HCT116 (cell line): ENCODE data around the gene CRYBG3. TPM values are rescaled to one million over a fixed set of nuclear protein-coding genes. Genes with fewer than 3 reads are reported as not detected.

Source experiments
- ATAC-seq: fragments of 200-7000 bp; cut with Tn5 transposase; 2 replicates; pipeline ENCODE4 v1.9.1; 2020; ENCODE audit warnings: mild to moderate bottlenecking, moderate library complexity
- BruUV-seq: library from RNA; stranded (reverse); fragments of 400-500 nt; replicated peaks from 2 replicates; lab custom pipeline; 2021; lab: Mats Ljungman, UMichigan
- CTCF ChIA-PET: fragments of 300-600 bp; sonication (Branson Sonifier 250); formaldehyde crosslinking; loops from one replicate; lab custom pipeline; 2021; ENCODE audit warnings: antibody characterized with exemption; lab: Charles Lee
- POLR2A ChIA-PET: fragments of 300-600, 350-600 bp; sonication (Branson Sonifier 250); formaldehyde crosslinking; loops from one replicate; lab custom pipeline; 2021; ENCODE audit warnings: antibody characterized with exemption; lab: Charles Lee
- RAD21 ChIA-PET, 2 experiments: fragments of 300-600 bp; sonication (Branson Sonifier 250); formaldehyde crosslinking; loops; one replicate each; lab custom pipeline; 2023; ENCODE audit warnings: low total read pairs in 2 of 2; ENCODE audit not compliant: uncharacterized antibody in 2 of 2, unreplicated experiment in 2 of 2, low non-redundant PET in 1 of 2; lab: Charles Lee
- DNase-seq: peaks from one replicate; pipeline ENCODE4 v3.0.0-alpha.2; 2010; ENCODE audit warnings: low read depth, low spot score
- H2AFZ ChIP-seq: fragments of 200-600 bp; shearing (Covaris generic), sonication (generic); 2 replicates; pipeline ENCODE4 v1.6.1; 2017; ENCODE audit warnings: low read depth, mixed run types, mixed read lengths, antibody characterized with exemption, low read length; ENCODE audit not compliant: poor library complexity, severe bottlenecking
- H3K27ac ChIP-seq: 2 replicates; pipeline ENCODE4 v1.5.1; 2012; ENCODE audit warnings: low read depth, low read length
- H3K27me3 ChIP-seq: fragments of 200-600 bp; sonication (generic); 2 replicates; pipeline ENCODE4 v1.6.1; 2016; ENCODE audit warnings: mixed run types, low read length, mixed read lengths; ENCODE audit not compliant: insufficient read depth
- H3K36me3 ChIP-seq, 2 experiments: fragments of 200-500 bp in 1 of 2; fragments of 200-600 bp in 1 of 2; sonication (Bioruptor generic) in 1 of 2; sonication (generic) in 1 of 2; 2 replicates each; pipeline versions ENCODE4 v1.5.1 to v1.6.1; 2014 to 2016; ENCODE audit warnings: low read length in 2 of 2, inconsistent platforms in 1 of 2, mixed read lengths in 1 of 2, mixed run types in 1 of 2; ENCODE audit not compliant: insufficient read depth in 2 of 2, control insufficient read depth in 1 of 2
- H3K4me1 ChIP-seq, 2 experiments: fragments of 200-600 bp in 1 of 2; sonication (generic) in 1 of 2; 2 replicates each; pipeline versions ENCODE4 v1.5.1 to v1.6.1; 2012 to 2017; ENCODE audit warnings: low read length in 2 of 2, inconsistent platforms in 1 of 2, mild to moderate bottlenecking in 1 of 2, mixed read lengths in 1 of 2, mixed run types in 1 of 2, moderate library complexity in 1 of 2; ENCODE audit not compliant: insufficient read depth in 2 of 2, control insufficient read depth in 1 of 2
- H3K4me2 ChIP-seq: fragments of 200-600 bp; sonication (generic); 2 replicates; pipeline ENCODE4 v1.6.1; 2017; ENCODE audit warnings: mixed run types, low read length, mixed read lengths
- H3K4me3 ChIP-seq, 2 experiments: fragments of 200-600 bp in 1 of 2; sonication (generic) in 1 of 2; replicated peaks in 1 of 2; 2 replicates each; pipeline ENCODE4 v1.5.1; 2011 to 2016; ENCODE audit warnings: low read length in 2 of 2, control low read depth in 1 of 2, low read depth in 1 of 2, mild to moderate bottlenecking in 1 of 2, mixed read lengths in 1 of 2, mixed run types in 1 of 2
- H3K79me2 ChIP-seq: fragments of 200-600 bp; sonication (generic); 2 replicates; pipeline ENCODE4 v1.6.1; 2017; ENCODE audit warnings: mild to moderate bottlenecking, mixed run types, low read length, moderate library complexity, mixed read lengths; ENCODE audit not compliant: insufficient read depth
- H3K9ac ChIP-seq: fragments of 200-600 bp; sonication (generic); 2 replicates; pipeline ENCODE4 v1.6.1; 2016; ENCODE audit warnings: low read length, mixed read lengths
- H3K9me2 ChIP-seq: fragments of 200-600 bp; sonication (generic), shearing (Covaris generic); 2 replicates; pipeline ENCODE4 v1.6.1; 2017; ENCODE audit warnings: mixed run types, mild to moderate bottlenecking, moderate library complexity; ENCODE audit not compliant: insufficient read depth
- H3K9me3 ChIP-seq, 2 experiments: fragments of 200-500 bp in 1 of 2; fragments of 200-600 bp in 1 of 2; sonication (Bioruptor generic) in 1 of 2; sonication (generic) in 1 of 2; 2 replicates each; pipeline ENCODE4 v1.6.1; 2014 to 2017; ENCODE audit warnings: low read length in 2 of 2, mixed read lengths in 2 of 2, inconsistent platforms in 1 of 2, low read depth in 1 of 2, mild to moderate bottlenecking in 1 of 2, mixed run types in 1 of 2, moderate library complexity in 1 of 2; ENCODE audit not compliant: control insufficient read depth in 1 of 2, insufficient read depth in 1 of 2
- H4K20me1 ChIP-seq: fragments of 200-600 bp; sonication (generic), shearing (Covaris generic); 2 replicates; pipeline ENCODE4 v1.6.1; 2017; ENCODE audit warnings: mixed run types, mild to moderate bottlenecking, moderate library complexity; ENCODE audit not compliant: insufficient read depth
- ATF3 ChIP-seq: IDR thresholded peaks from 2 replicates; pipeline ENCODE4 v1.6.1; 2012
- EGR1 ChIP-seq: IDR thresholded peaks from 2 replicates; pipeline ENCODE4 v1.6.1; 2012; ENCODE audit warnings: low read depth
- JUND ChIP-seq: IDR thresholded peaks from 2 replicates; pipeline ENCODE4 v1.6.1; 2012
- MAX ChIP-seq: IDR thresholded peaks from 2 replicates; pipeline ENCODE4 v1.6.1; 2012
- POLR2A ChIP-seq: IDR thresholded peaks from 2 replicates; pipeline ENCODE4 v1.7.0; 2011; ENCODE audit warnings: borderline replicate concordance; ENCODE audit not compliant: insufficient read depth, insufficient read length; ENCODE audit errors: extremely low read depth
- POLR2AphosphoS5 ChIP-seq: IDR thresholded peaks from 2 replicates; pipeline ENCODE4 v1.6.1; 2011; ENCODE audit warnings: mild to moderate bottlenecking, low read depth, low read length, moderate library complexity
- RAD21 ChIP-seq: IDR thresholded peaks from 2 replicates; pipeline ENCODE4 v1.6.1; 2012; ENCODE audit warnings: low read depth, mild to moderate bottlenecking
- REST ChIP-seq: IDR thresholded peaks from 2 replicates; pipeline ENCODE4 v1.6.1; 2012; ENCODE audit warnings: low read depth
- SIN3A ChIP-seq: IDR thresholded peaks from 2 replicates; pipeline ENCODE4 v1.6.1; 2012; ENCODE audit warnings: low read depth
- SP1 ChIP-seq: IDR thresholded peaks from 2 replicates; pipeline ENCODE4 v1.6.1; 2012; ENCODE audit warnings: low read depth
- ZNF274 ChIP-seq: fragments of 200-500 bp; sonication (Bioruptor generic); IDR thresholded peaks from 2 replicates; pipeline ENCODE4 v1.6.1; 2014; ENCODE audit warnings: mild to moderate bottlenecking, low read depth, low read length, inconsistent platforms
- intact Hi-C: fragments of 100-400 bp; cut with micrococcal nuclease; formaldehyde crosslinking; loops from 2 replicates; pipeline ENCODE4 v1.10.0; 2022
- total RNA-seq: library from RNA; stranded (reverse); gene quantifications from one replicate; pipeline ENCODE4 v1.2.1, GENCODE V29; 2021; ENCODE audit not compliant: unreplicated experiment

Gene CRYBG3
- total RNA-seq, 1 experiment from 2014 or later, result 7.5 TPM

DNA sequence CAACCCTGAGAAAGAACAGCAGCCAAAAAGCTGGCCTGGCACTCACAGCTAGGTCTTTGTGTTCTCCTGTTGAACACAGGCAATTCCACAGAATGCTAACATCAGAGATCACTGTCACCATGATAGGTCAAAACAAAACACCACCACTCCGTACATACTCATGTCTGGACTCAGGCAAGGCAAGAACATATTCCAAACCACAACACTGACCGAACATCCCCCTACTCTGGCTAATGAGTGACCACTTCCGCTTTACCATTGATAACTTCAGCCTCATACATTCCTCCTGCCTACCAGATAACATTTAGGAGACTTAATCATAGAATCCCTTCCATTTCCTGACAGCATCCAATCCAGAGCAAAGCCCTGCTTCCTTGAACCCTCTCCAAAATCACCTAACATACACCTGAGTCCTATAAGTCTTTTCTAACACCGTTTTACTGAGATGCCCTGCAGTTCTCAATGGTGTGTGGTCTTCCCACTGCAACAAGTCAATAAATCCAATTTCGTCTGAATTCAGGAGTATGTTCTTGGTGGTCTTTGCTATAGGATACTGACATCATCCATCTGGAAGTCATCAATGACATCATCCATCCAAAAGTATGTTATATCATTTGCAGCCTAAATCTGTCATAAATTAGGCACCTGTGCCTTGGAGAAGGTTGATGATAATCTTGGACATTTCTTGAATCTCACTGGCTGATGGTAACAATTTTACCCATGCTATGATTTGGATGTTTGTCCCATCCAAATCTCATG, 126.7 kb downstream of the CRYBG3 start:
- Histone ChIP-seq H4K20me1 (no peaks in the 10 kb centered on the region), H3K4me1 (no peaks in the 10 kb centered on the region), H3K9me2 (no peaks in the 10 kb centered on the region), H3K27ac (no peak overlapping the region), H3K4me3 (no peak overlapping the region), H3K79me2 (no peaks in the 10 kb centered on the region), H3K9me3 (no peaks in the 10 kb centered on the region), H3K27me3 (no peaks in the 10 kb centered on the region), H3K36me3 (peaks cover 50 to 54% of the 10 kb centered on the region in 2 experiments), H2AFZ (no peak overlapping the region), H3K4me2 (no peak overlapping the region), H3K9ac (no peak overlapping the region)
- RAD21 ChIA-PET, result no interaction called here
- ATAC-seq (no peak), DNase-seq (no peak)
- TF ChIP-seq MAX, result no peak
- no peak for TF ChIP-seq SIN3A
- no peak for TF ChIP-seq RAD21
- TF ChIP-seq POLR2AphosphoS5, result no peak
- TF ChIP-seq EGR1, result no peak
- TF ChIP-seq REST, result no peak
- no peak for TF ChIP-seq ATF3
- TF ChIP-seq SP1, result no peak
- TF ChIP-seq ZNF274, result no peak
- no peak for TF ChIP-seq POLR2A
- TF ChIP-seq JUND, result no peak
- CTCF ChIA-PET, result no interaction called here
- BruUV-seq, result no TSS peak
- POLR2A ChIA-PET, result no interaction called here
- intact Hi-C loops, result no loop called here
